ENCODE measurements around the gene EVA1B. TPM values are rescaled to one million over a fixed set of nuclear protein-coding genes. Genes with fewer than 3 reads are reported as not detected.

Gene EVA1B
- total and polyA plus RNA-seq, 2 of the 13 experiments (the other 11 are each of a cell fraction or from before 2014, with no cell fraction given), result 3.9 to 6.6 TPM

GRCh38 chr1:36323636-36324352, at the start of gene EVA1B (continued):
- peak; percentile 88 for TF ChIP-seq ZNF350 (CRISPR knock-in tag; IDR thresholded peaks at IDR 0.05; ENCODE audit: borderline replicate concordance, low read depth)
- no peak for TF ChIP-seq TBX3 (IDR thresholded peaks at IDR 0.05; ENCODE audit: borderline replicate concordance)
- TF ChIP-seq ZNF33B (CRISPR knock-in tag; IDR thresholded peaks at IDR 0.05), result no peak
- no peak for TF ChIP-seq CBX1 (IDR thresholded peaks at IDR 0.05; ENCODE audit: low read depth)
- no peak for TF ChIP-seq ZFP82 (CRISPR knock-in tag; IDR thresholded peaks at IDR 0.05; ENCODE audit: borderline replicate concordance)
- no peak for TF ChIP-seq SMARCE1 (IDR thresholded peaks at IDR 0.05; ENCODE audit: borderline replicate concordance)
- TF ChIP-seq, protein P1, sequence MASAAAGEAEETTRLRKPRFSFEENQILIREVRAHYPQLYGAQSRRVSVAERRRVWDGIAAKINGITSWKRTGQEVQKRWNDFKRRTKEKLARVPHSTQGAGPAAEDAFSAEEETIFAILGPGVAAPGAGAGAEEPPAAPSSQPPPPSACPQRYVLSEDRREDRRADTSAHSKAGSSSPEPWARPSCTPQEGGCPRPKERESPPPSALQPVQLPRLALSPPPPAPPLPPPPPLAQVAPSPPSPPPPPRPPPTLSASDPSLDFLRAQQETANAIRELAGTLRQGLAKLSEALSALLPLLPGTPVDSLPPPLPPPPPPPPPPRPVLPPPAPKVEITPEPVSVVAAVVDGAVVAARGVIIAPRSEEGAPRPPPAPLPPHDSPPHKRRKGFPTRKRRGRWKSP (CRISPR knock-in tag; IDR thresholded peaks at IDR 0.05), result no peak
- TF ChIP-seq ZNF709 (CRISPR knock-in tag; IDR thresholded peaks at IDR 0.05), result peak; percentile 63; the same call in 1 of the 2 replicates
- TF ChIP-seq ATF7 (IDR thresholded peaks at IDR 0.05), result no peak
- no peak for TF ChIP-seq ATF7 (CRISPR knock-in tag; IDR thresholded peaks at IDR 0.05)
- TF ChIP-seq NBN (conservative IDR thresholded peaks at IDR 0.05), result no peak
- TF ChIP-seq DPF2 (CRISPR knock-in tag; IDR thresholded peaks at IDR 0.05; ENCODE audit: borderline replicate concordance, low read depth), result no peak
- TF ChIP-seq ZNF672 (CRISPR knock-in tag; IDR thresholded peaks at IDR 0.05), result no peak
- TF ChIP-seq HNRNPH1 (optimal IDR thresholded peaks at IDR 0.05; ENCODE audit: low read depth, low read length), result no peak
- TF ChIP-seq XRCC5 (optimal IDR thresholded peaks at IDR 0.05; ENCODE audit: low read length), result peak; percentile 45
- TF ChIP-seq ATRX (CRISPR knock-in tag; IDR thresholded peaks at IDR 0.05; ENCODE audit: borderline replicate concordance), result no peak
- peak; percentile 94 for TF ChIP-seq ZNF746 (CRISPR knock-in tag; IDR thresholded peaks at IDR 0.05)
- TF ChIP-seq ZNF670 (CRISPR knock-in tag; IDR thresholded peaks at IDR 0.05; ENCODE audit: borderline replicate concordance), result no peak
- TF ChIP-seq PITX1 (CRISPR knock-in tag; IDR thresholded peaks at IDR 0.05), result 0 out of 2 replicates have a peak, but pooled peaks have one; percentile 33
- TF ChIP-seq E2F1 (CRISPR knock-in tag; IDR thresholded peaks at IDR 0.05), result no peak
- TF ChIP-seq ZNF343 (CRISPR knock-in tag; IDR thresholded peaks at IDR 0.05), result no peak
- no peak for TF ChIP-seq CBX2 (IDR thresholded peaks at IDR 0.05; ENCODE audit: low read depth, low read length)
- TF ChIP-seq CBX2 (CRISPR knock-in tag; IDR thresholded peaks at IDR 0.05; ENCODE audit: low read depth), result no peak
- TF ChIP-seq ATM (IDR thresholded peaks at IDR 0.05; ENCODE audit: borderline replicate concordance), result no peak
- TF ChIP-seq SRY (CRISPR knock-in tag; IDR thresholded peaks at IDR 0.05), result peak; percentile 60; the same call in 1 of the 2 replicates
- no peak for TF ChIP-seq MTF2 (CRISPR knock-in tag; IDR thresholded peaks at IDR 0.05; ENCODE audit: borderline replicate concordance)
- TF ChIP-seq, protein P2, sequence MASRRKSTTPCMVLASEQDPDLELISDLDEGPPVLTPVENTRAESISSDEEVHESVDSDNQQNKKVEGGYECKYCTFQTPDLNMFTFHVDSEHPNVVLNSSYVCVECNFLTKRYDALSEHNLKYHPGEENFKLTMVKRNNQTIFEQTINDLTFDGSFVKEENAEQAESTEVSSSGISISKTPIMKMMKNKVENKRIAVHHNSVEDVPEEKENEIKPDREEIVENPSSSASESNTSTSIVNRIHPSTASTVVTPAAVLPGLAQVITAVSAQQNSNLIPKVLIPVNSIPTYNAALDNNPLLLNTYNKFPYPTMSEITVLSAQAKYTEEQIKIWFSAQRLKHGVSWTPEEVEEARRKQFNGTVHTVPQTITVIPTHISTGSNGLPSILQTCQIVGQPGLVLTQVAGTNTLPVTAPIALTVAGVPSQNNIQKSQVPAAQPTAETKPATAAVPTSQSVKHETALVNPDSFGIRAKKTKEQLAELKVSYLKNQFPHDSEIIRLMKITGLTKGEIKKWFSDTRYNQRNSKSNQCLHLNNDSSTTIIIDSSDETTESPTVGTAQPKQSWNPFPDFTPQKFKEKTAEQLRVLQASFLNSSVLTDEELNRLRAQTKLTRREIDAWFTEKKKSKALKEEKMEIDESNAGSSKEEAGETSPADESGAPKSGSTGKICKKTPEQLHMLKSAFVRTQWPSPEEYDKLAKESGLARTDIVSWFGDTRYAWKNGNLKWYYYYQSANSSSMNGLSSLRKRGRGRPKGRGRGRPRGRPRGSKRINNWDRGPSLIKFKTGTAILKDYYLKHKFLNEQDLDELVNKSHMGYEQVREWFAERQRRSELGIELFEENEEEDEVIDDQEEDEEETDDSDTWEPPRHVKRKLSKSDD (CRISPR knock-in tag; IDR thresholded peaks at IDR 0.05; ENCODE audit: low read depth), result no peak
- no peak for TF ChIP-seq SKI (IDR thresholded peaks at IDR 0.05; ENCODE audit: partially characterized antibody)
- no peak for TF ChIP-seq CENPT (CRISPR knock-in tag; IDR thresholded peaks at IDR 0.05; ENCODE audit: low read depth)
